K562 (cell line): ENCODE data around the gene CYSRT1. TPM values are rescaled to one million over a fixed set of nuclear protein-coding genes. Genes with fewer than 3 reads are reported as not detected.

Experiments
- FOS ChIP-seq: IDR thresholded peaks from 3 replicates; pipeline ENCODE4 v1.6.1; 2011; ENCODE audit not compliant: insufficient read length; ENCODE audit errors: extremely low read depth
- PCBP1 ChIP-seq: fragments of 200-400 bp; formaldehyde crosslinking; IDR thresholded peaks from 2 replicates; pipeline ENCODE4 v1.6.1; 2018; ENCODE audit warnings: mild to moderate bottlenecking, low read depth, low read length; ENCODE audit not compliant: poor library complexity, severe bottlenecking
- SMAD4 ChIP-seq: fragments of 250-450 bp; sonication (Bioruptor Pico); conservative IDR thresholded peaks from 2 replicates; pipeline ENCODE4 v1.8.0; 2021; ENCODE audit warnings: inconsistent platforms, mild to moderate bottlenecking, moderate library complexity
- ZFP30 ChIP-seq: fragments of 250-450 bp; sonication (Bioruptor Pico); IDR thresholded peaks from 2 replicates; pipeline ENCODE4 v1.8.0; 2022; ENCODE audit warnings: moderate library complexity, mild to moderate bottlenecking, inconsistent platforms, borderline replicate concordance
- ZNF780A ChIP-seq: fragments of 250-450 bp; sonication (Bioruptor Pico); IDR thresholded peaks from 2 replicates; pipeline ENCODE4 v1.5.0; 2021; ENCODE audit warnings: mild to moderate bottlenecking
- polyA plus RNA-seq, 8 experiments: library from polyadenylated mRNA; depleted of rRNA in 4 of 8; stranded (reverse) in 5 of 8; unstranded in 3 of 8; fragments of >200 nt; fragmentation: Nextera tagmentation in 2 of 8; fragmentation: Illumina TruSeq in 1 of 8; extraction: Ambion mirVana in 2 of 8; extraction: Trizol in 1 of 8; gene quantifications; 2 replicates each; pipeline versions ENCODE4 v1.2.1 to v1.2.3, GENCODE V29; 2011 to 2014; ENCODE audit warnings: inconsistent platforms in 1 of 8, missing spikeins in 1 of 8
- total RNA-seq, 7 experiments: library from RNA; depleted of rRNA in 6 of 7; stranded (reverse); fragments of >200 nt in 6 of 7; fragmentation: Illumina TruSeq in 2 of 7; extraction: Trizol in 2 of 7; gene quantifications; 2 replicates each; pipeline versions ENCODE4 v1.2.1 to v1.2.3, GENCODE V29; 2011 to 2021; ENCODE audit warnings: low replicate concordance in 1 of 7
- TF ChIP-seq, protein P1 (sequence below): fragments of 200-600 bp; sonication (generic); IDR thresholded peaks from one replicate; pipeline ENCODE4 v1.6.1; 2012; ENCODE audit warnings: mild to moderate bottlenecking, low read depth, low read length, inconsistent platforms
- TF ChIP-seq, protein P2 (sequence below): fragments of 450-650 bp; formaldehyde crosslinking; IDR thresholded peaks from 2 replicates; pipeline ENCODE4 v1.4.0; 2020; ENCODE audit warnings: mild to moderate bottlenecking, mixed read lengths
- TF ChIP-seq, protein P3 (sequence below): fragments of 200-800 bp; sonication (Bioruptor generic); IDR thresholded peaks from 2 replicates; pipeline ENCODE4 v1.6.1; 2016; ENCODE audit warnings: missing genetic modification characterization, missing compliant biosample characterization

Gene CYSRT1
- total and polyA plus RNA-seq, 9 of the 15 experiments (the other 6 are each of a cell fraction or from before 2014, with no cell fraction given), result 0.04 to 1.4 (median 0.42) TPM; not detected in 3

DNA sequence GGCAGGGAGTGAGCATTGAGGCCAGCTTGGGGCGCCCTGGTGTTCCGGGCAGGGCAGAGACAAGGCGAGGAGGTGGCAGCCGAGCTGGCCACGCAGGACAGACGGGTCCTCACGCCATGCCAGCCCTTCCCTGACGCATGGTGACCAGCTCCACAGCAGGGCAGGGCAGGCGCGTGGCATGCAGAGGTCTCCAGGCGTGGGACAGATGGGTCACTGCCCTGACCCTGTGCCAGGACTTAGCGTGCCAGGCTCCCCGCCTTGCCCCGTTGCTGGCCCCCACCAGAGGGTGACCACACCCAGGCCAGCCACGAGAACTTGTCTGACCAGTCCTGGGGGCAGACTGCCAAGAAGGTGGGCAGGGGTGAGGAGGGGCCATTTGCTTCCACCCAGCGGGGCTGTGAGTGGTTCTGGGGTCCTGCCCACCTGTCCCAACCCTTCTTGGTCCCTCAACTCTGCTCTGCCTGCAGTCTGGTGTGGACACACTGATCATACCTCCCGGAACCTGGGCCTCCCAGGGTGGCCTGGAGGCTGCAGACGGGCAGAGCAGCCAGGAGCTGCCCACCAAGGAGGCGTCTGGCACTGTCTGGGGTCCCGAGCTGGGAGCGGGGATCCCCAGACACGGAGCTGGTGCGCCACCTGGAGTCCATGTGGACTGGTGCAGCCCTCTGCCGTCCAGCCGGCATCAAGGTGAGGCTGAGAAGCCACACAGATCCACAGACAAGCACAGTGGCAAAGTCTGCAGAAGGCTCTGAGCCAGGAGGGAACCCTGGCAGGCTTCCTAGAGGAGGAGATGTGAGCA lies 2.3 kb downstream of the CYSRT1 start, which contains the start of gene RNF224 (continued):
- TF ChIP-seq, protein P1, sequence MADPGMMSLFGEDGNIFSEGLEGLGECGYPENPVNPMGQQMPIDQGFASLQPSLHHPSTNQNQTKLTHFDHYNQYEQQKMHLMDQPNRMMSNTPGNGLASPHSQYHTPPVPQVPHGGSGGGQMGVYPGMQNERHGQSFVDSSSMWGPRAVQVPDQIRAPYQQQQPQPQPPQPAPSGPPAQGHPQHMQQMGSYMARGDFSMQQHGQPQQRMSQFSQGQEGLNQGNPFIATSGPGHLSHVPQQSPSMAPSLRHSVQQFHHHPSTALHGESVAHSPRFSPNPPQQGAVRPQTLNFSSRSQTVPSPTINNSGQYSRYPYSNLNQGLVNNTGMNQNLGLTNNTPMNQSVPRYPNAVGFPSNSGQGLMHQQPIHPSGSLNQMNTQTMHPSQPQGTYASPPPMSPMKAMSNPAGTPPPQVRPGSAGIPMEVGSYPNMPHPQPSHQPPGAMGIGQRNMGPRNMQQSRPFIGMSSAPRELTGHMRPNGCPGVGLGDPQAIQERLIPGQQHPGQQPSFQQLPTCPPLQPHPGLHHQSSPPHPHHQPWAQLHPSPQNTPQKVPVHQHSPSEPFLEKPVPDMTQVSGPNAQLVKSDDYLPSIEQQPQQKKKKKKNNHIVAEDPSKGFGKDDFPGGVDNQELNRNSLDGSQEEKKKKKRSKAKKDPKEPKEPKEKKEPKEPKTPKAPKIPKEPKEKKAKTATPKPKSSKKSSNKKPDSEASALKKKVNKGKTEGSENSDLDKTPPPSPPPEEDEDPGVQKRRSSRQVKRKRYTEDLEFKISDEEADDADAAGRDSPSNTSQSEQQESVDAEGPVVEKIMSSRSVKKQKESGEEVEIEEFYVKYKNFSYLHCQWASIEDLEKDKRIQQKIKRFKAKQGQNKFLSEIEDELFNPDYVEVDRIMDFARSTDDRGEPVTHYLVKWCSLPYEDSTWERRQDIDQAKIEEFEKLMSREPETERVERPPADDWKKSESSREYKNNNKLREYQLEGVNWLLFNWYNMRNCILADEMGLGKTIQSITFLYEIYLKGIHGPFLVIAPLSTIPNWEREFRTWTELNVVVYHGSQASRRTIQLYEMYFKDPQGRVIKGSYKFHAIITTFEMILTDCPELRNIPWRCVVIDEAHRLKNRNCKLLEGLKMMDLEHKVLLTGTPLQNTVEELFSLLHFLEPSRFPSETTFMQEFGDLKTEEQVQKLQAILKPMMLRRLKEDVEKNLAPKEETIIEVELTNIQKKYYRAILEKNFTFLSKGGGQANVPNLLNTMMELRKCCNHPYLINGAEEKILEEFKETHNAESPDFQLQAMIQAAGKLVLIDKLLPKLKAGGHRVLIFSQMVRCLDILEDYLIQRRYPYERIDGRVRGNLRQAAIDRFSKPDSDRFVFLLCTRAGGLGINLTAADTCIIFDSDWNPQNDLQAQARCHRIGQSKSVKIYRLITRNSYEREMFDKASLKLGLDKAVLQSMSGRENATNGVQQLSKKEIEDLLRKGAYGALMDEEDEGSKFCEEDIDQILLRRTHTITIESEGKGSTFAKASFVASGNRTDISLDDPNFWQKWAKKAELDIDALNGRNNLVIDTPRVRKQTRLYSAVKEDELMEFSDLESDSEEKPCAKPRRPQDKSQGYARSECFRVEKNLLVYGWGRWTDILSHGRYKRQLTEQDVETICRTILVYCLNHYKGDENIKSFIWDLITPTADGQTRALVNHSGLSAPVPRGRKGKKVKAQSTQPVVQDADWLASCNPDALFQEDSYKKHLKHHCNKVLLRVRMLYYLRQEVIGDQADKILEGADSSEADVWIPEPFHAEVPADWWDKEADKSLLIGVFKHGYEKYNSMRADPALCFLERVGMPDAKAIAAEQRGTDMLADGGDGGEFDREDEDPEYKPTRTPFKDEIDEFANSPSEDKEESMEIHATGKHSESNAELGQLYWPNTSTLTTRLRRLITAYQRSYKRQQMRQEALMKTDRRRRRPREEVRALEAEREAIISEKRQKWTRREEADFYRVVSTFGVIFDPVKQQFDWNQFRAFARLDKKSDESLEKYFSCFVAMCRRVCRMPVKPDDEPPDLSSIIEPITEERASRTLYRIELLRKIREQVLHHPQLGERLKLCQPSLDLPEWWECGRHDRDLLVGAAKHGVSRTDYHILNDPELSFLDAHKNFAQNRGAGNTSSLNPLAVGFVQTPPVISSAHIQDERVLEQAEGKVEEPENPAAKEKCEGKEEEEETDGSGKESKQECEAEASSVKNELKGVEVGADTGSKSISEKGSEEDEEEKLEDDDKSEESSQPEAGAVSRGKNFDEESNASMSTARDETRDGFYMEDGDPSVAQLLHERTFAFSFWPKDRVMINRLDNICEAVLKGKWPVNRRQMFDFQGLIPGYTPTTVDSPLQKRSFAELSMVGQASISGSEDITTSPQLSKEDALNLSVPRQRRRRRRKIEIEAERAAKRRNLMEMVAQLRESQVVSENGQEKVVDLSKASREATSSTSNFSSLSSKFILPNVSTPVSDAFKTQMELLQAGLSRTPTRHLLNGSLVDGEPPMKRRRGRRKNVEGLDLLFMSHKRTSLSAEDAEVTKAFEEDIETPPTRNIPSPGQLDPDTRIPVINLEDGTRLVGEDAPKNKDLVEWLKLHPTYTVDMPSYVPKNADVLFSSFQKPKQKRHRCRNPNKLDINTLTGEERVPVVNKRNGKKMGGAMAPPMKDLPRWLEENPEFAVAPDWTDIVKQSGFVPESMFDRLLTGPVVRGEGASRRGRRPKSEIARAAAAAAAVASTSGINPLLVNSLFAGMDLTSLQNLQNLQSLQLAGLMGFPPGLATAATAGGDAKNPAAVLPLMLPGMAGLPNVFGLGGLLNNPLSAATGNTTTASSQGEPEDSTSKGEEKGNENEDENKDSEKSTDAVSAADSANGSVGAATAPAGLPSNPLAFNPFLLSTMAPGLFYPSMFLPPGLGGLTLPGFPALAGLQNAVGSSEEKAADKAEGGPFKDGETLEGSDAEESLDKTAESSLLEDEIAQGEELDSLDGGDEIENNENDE, result no peak
- TF ChIP-seq ZFP30 (CRISPR knock-in tag), result no peak
- no peak for TF ChIP-seq PCBP1
- TF ChIP-seq, protein P2, sequence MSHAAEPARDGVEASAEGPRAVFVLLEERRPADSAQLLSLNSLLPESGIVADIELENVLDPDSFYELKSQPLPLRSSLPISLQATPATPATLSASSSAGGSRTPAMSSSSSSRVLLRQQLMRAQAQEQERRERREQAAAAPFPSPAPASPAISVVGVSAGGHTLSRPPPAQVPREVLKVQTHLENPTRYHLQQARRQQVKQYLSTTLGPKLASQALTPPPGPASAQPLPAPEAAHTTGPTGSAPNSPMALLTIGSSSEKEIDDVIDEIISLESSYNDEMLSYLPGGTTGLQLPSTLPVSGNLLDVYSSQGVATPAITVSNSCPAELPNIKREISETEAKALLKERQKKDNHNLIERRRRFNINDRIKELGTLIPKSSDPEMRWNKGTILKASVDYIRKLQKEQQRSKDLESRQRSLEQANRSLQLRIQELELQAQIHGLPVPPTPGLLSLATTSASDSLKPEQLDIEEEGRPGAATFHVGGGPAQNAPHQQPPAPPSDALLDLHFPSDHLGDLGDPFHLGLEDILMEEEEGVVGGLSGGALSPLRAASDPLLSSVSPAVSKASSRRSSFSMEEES (CRISPR knock-in tag), result no peak
- TF ChIP-seq ZNF780A, result no peak
- TF ChIP-seq, protein P3, sequence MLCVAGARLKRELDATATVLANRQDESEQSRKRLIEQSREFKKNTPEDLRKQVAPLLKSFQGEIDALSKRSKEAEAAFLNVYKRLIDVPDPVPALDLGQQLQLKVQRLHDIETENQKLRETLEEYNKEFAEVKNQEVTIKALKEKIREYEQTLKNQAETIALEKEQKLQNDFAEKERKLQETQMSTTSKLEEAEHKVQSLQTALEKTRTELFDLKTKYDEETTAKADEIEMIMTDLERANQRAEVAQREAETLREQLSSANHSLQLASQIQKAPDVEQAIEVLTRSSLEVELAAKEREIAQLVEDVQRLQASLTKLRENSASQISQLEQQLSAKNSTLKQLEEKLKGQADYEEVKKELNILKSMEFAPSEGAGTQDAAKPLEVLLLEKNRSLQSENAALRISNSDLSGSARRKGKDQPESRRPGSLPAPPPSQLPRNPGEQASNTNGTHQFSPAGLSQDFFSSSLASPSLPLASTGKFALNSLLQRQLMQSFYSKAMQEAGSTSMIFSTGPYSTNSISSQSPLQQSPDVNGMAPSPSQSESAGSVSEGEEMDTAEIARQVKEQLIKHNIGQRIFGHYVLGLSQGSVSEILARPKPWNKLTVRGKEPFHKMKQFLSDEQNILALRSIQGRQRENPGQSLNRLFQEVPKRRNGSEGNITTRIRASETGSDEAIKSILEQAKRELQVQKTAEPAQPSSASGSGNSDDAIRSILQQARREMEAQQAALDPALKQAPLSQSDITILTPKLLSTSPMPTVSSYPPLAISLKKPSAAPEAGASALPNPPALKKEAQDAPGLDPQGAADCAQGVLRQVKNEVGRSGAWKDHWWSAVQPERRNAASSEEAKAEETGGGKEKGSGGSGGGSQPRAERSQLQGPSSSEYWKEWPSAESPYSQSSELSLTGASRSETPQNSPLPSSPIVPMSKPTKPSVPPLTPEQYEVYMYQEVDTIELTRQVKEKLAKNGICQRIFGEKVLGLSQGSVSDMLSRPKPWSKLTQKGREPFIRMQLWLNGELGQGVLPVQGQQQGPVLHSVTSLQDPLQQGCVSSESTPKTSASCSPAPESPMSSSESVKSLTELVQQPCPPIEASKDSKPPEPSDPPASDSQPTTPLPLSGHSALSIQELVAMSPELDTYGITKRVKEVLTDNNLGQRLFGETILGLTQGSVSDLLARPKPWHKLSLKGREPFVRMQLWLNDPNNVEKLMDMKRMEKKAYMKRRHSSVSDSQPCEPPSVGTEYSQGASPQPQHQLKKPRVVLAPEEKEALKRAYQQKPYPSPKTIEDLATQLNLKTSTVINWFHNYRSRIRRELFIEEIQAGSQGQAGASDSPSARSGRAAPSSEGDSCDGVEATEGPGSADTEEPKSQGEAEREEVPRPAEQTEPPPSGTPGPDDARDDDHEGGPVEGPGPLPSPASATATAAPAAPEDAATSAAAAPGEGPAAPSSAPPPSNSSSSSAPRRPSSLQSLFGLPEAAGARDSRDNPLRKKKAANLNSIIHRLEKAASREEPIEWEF (CRISPR knock-in tag), result no peak
- TF ChIP-seq SMAD4 (CRISPR knock-in tag), result peak; percentile 68
- TF ChIP-seq FOS, result no peak
